ENCODE results near the gene ATG4A. TPM values are rescaled to one million over a fixed set of nuclear protein-coding genes. Genes with fewer than 3 reads are reported as not detected.

ATG4A gene, protein sequence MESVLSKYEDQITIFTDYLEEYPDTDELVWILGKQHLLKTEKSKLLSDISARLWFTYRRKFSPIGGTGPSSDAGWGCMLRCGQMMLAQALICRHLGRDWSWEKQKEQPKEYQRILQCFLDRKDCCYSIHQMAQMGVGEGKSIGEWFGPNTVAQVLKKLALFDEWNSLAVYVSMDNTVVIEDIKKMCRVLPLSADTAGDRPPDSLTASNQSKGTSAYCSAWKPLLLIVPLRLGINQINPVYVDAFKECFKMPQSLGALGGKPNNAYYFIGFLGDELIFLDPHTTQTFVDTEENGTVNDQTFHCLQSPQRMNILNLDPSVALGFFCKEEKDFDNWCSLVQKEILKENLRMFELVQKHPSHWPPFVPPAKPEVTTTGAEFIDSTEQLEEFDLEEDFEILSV
- total RNA-seq (2021) = 5.2 and 6.4 TPM in 2 replicates
- long read RNA-seq, transcript ATG4A-203 (13 exons, 2,315 nt) = major isoform, 31 of 49 reads
- long read RNA-seq, partial matches to known transcripts = 5 of 49 reads
- long read RNA-seq, other reads (novel, unspliced or antisense) = 11 of 49 reads

GRCh38 chrX:108091264-108091877 is at the start of gene ATG4A, which contains the start of gene PSMD10:
ATG4A (plus strand) TSS chrX:108091778; CDS start chrX:108091827, 49 bp downstream.
PSMD10 (minus strand) TSS chrX:108091542; CDS start chrX:108091520, 22 bp downstream.
- peaks cover 4 to 16% (median 6%) of the 10 kb centered on the region in 3 experiments; a peak in 6 of 7 replicates for H3K36me3 Mint-ChIP-seq (ENCODE audit: insufficient read depth in 1 of 3, low read depth in 3 of 3)
- H3K4me2 ChIP-seq (ENCODE audit: insufficient read depth, insufficient read length, low read length) = peak within 1 kb of the TSS; percentile 96
- no peak within 1 kb of the TSS for H3T11ph ChIP-seq (ENCODE audit: low read length)

More at GRCh38 chrX:108091264-108091877, at the start of gene ATG4A, which contains the start of gene PSMD10:
- no peak within 1 kb of the TSS for H2AK5ac ChIP-seq (ENCODE audit: insufficient read length, low read length)
- no peaks in the 10 kb centered on the region for H3K79me2 ChIP-seq (ENCODE audit: insufficient read depth, low read length)
- no peak within 1 kb of the TSS for H2BK15ac ChIP-seq (ENCODE audit: low read depth, low read length)
- H3K27ac Mint-ChIP-seq = no peak within 1 kb of the TSS
- no peaks in the 10 kb centered on the region for H3K27me3 Mint-ChIP-seq (ENCODE audit: low read depth)
- peaks cover 4 to 5% of the 10 kb centered on the region in 2 experiments for H3K4me1 Mint-ChIP-seq
- peak within 1 kb of the TSS; percentile 95 for H3K14ac ChIP-seq (ENCODE audit: insufficient read depth, low read length)
- no peaks in the 10 kb centered on the region for H3K9me3 Mint-ChIP-seq
- H3K56ac ChIP-seq (ENCODE audit: insufficient read length, low read depth, low read length) = no peak within 1 kb of the TSS
- no peaks in the 10 kb centered on the region for H3K9me3 ChIP-seq (ENCODE audit: control insufficient read depth, low read depth, low read length)
- no peak within 1 kb of the TSS for H2BK5ac ChIP-seq (ENCODE audit: insufficient read length, low read length)
- peak within 1 kb of the TSS; percentile 63 for H2AFZ ChIP-seq (ENCODE audit: low read length)
- H3K4ac ChIP-seq (ENCODE audit: low read depth, low read length) = no peak within 1 kb of the TSS
- H2BK20ac ChIP-seq (ENCODE audit: low read depth, low read length, poor library complexity, severe bottlenecking) = no peak within 1 kb of the TSS
- H3K23ac ChIP-seq (ENCODE audit: insufficient read length, low read depth, low read length) = no peak within 1 kb of the TSS
- WGBS (ENCODE audit: extremely low coverage, insufficient read length, low lambda C conversion rate) = no CpG with 5 or more reads among the region's 47 CpGs
- H3K9ac ChIP-seq (ENCODE audit: extremely low read depth, insufficient read length, low read length) = peak within 1 kb of the TSS; percentile 98
- peak within 1 kb of the TSS; percentile 94 for H3K18ac ChIP-seq (ENCODE audit: insufficient read length, low read depth, low read length)
- no peaks in the 10 kb centered on the region for H4K20me1 ChIP-seq (ENCODE audit: control insufficient read depth, insufficient read depth, insufficient read length)
- H2BK12ac ChIP-seq (ENCODE audit: insufficient read length, low read depth, low read length) = no peak within 1 kb of the TSS
- no peak within 1 kb of the TSS for H2BK120ac ChIP-seq (ENCODE audit: low read depth, low read length, poor library complexity, severe bottlenecking)
- H4K5ac ChIP-seq (ENCODE audit: insufficient read length, low read depth, low read length) = no peak within 1 kb of the TSS
- no peaks in the 10 kb centered on the region for H3K4me1 ChIP-seq (ENCODE audit: insufficient read depth, low read length)
- H3K79me1 ChIP-seq (ENCODE audit: insufficient read depth, low read depth, low read length, poor library complexity, severe bottlenecking) = no peaks in the 10 kb centered on the region
- peak; percentile 98 for DNase-seq
- TF ChIP-seq, protein P1, sequence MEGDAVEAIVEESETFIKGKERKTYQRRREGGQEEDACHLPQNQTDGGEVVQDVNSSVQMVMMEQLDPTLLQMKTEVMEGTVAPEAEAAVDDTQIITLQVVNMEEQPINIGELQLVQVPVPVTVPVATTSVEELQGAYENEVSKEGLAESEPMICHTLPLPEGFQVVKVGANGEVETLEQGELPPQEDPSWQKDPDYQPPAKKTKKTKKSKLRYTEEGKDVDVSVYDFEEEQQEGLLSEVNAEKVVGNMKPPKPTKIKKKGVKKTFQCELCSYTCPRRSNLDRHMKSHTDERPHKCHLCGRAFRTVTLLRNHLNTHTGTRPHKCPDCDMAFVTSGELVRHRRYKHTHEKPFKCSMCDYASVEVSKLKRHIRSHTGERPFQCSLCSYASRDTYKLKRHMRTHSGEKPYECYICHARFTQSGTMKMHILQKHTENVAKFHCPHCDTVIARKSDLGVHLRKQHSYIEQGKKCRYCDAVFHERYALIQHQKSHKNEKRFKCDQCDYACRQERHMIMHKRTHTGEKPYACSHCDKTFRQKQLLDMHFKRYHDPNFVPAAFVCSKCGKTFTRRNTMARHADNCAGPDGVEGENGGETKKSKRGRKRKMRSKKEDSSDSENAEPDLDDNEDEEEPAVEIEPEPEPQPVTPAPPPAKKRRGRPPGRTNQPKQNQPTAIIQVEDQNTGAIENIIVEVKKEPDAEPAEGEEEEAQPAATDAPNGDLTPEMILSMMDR (conservative IDR thresholded peaks at IDR 0.05) = no peak
- no peak within 1 kb of the TSS for H3K4me3 Mint-ChIP-seq
- H3K23me2 ChIP-seq (ENCODE audit: insufficient read length, low read depth, low read length, poor library complexity, severe bottlenecking) = peaks cover 6% of the 10 kb centered on the region
- no peak within 1 kb of the TSS for H4K91ac ChIP-seq (ENCODE audit: insufficient read length, low read depth, low read length)
- no peaks in the 10 kb centered on the region for H3K27me3 ChIP-seq (ENCODE audit: insufficient read depth, low read length)
- H3K27ac ChIP-seq (ENCODE audit: insufficient read length, low read depth, low read length) = peak within 1 kb of the TSS; percentile 76
- H4K8ac ChIP-seq (replicated peaks; ENCODE audit: insufficient read length, low read depth, low read length) = no peak within 1 kb of the TSS

Measured in H9 (cell line).